WTC11 (cell line): Measurements from ENCODE around the gene FRMD4A.

ENCODE experiments used
- CREM ChIP-seq: sonication (generic); formaldehyde crosslinking; IDR thresholded peaks from 2 replicates; pipeline ENCODE4 v1.8.1; 2022; ENCODE audit warnings: mild to moderate bottlenecking, missing genetic modification reagents, moderate library complexity
- NR1H2 ChIP-seq: sonication (generic); formaldehyde crosslinking; IDR thresholded peaks from 2 replicates; pipeline ENCODE4 v1.9.0; 2021; ENCODE audit warnings: mild to moderate bottlenecking, moderate library complexity, missing genetic modification reagents
- OVOL2 ChIP-seq: fragments of 250-450 bp; sonication (Bioruptor Pico); IDR thresholded peaks from 2 replicates; pipeline ENCODE4 v1.9.0; 2021; ENCODE audit warnings: mild to moderate bottlenecking, borderline replicate concordance
- ZNF263 ChIP-seq: sonication (generic); formaldehyde crosslinking; IDR thresholded peaks from 2 replicates; pipeline ENCODE4 v1.8.1; 2022; ENCODE audit warnings: low read depth, mild to moderate bottlenecking, moderate library complexity, missing genetic modification reagents
- TF ChIP-seq, protein P1 (sequence below): sonication (generic); formaldehyde crosslinking; IDR thresholded peaks from 2 replicates; pipeline ENCODE4 v1.8.0; 2023; ENCODE audit warnings: missing genetic modification reagents
- TF ChIP-seq, protein P2 (sequence below): fragments of 200-600 bp; IDR thresholded peaks from 2 replicates; pipeline ENCODE4 v1.8.0; 2022; ENCODE audit warnings: antibody characterized with exemption
- TF ChIP-seq, protein P3 (sequence below): sonication (generic); formaldehyde crosslinking; IDR thresholded peaks from 2 replicates; pipeline ENCODE4 v1.8.0; 2022; ENCODE audit warnings: missing genetic modification reagents

DNA sequence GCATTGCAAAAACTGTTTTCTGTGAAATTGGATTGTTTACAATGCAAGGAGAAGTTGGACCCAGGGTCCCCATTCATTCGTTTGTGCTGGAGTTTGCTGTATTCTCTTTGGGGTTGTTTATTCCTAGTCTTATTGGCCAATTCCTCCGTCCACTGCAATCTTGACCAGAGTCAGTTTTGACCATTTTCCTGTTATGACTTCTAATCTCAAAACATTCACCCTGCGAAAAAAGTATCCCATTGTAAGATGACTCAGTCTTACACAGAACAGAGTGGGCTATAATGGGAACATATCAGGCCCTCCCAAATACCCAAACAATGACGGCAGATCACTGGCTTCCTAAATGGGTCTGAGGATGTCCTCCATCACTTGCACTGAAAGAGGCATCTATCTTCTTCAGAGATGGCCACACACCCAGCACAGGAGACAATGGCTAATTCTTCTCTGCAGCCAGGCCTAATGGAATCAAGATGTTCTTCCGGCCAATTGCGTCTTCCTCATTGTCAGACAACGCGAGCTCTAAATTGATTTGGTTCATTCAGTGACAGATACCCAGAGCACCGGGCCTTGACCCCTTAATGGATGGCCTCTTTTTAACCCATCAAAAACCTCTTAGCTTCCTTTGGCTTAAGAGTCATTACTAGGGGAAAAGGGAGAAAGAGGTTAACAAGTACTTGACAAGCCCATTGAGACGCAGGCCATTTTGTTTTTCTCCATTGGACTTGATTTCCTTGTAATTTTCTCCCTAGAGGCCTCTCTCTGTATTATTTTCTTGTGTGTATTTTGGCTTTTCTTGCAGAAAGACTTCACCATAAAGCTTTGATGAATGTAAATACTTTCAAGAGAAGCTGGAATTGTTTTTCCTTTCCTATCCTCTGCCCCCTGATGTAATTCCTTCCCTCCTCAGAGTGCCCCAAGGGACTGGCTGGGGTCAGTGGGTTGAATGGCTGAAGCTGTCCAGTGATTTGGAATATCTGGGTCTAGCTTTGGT is 614.3 kb downstream of the FRMD4A start:
- TF ChIP-seq ZNF263 (CRISPR knock-in tag) (no peak), NR1H2 (no peak), OVOL2 (no peak), CREM (no peak)
- TF ChIP-seq, protein P1, sequence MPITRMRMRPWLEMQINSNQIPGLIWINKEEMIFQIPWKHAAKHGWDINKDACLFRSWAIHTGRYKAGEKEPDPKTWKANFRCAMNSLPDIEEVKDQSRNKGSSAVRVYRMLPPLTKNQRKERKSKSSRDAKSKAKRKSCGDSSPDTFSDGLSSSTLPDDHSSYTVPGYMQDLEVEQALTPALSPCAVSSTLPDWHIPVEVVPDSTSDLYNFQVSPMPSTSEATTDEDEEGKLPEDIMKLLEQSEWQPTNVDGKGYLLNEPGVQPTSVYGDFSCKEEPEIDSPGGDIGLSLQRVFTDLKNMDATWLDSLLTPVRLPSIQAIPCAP (CRISPR knock-in tag): no peak
- TF ChIP-seq, protein P2, sequence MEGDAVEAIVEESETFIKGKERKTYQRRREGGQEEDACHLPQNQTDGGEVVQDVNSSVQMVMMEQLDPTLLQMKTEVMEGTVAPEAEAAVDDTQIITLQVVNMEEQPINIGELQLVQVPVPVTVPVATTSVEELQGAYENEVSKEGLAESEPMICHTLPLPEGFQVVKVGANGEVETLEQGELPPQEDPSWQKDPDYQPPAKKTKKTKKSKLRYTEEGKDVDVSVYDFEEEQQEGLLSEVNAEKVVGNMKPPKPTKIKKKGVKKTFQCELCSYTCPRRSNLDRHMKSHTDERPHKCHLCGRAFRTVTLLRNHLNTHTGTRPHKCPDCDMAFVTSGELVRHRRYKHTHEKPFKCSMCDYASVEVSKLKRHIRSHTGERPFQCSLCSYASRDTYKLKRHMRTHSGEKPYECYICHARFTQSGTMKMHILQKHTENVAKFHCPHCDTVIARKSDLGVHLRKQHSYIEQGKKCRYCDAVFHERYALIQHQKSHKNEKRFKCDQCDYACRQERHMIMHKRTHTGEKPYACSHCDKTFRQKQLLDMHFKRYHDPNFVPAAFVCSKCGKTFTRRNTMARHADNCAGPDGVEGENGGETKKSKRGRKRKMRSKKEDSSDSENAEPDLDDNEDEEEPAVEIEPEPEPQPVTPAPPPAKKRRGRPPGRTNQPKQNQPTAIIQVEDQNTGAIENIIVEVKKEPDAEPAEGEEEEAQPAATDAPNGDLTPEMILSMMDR: no peak
- TF ChIP-seq, protein P3, sequence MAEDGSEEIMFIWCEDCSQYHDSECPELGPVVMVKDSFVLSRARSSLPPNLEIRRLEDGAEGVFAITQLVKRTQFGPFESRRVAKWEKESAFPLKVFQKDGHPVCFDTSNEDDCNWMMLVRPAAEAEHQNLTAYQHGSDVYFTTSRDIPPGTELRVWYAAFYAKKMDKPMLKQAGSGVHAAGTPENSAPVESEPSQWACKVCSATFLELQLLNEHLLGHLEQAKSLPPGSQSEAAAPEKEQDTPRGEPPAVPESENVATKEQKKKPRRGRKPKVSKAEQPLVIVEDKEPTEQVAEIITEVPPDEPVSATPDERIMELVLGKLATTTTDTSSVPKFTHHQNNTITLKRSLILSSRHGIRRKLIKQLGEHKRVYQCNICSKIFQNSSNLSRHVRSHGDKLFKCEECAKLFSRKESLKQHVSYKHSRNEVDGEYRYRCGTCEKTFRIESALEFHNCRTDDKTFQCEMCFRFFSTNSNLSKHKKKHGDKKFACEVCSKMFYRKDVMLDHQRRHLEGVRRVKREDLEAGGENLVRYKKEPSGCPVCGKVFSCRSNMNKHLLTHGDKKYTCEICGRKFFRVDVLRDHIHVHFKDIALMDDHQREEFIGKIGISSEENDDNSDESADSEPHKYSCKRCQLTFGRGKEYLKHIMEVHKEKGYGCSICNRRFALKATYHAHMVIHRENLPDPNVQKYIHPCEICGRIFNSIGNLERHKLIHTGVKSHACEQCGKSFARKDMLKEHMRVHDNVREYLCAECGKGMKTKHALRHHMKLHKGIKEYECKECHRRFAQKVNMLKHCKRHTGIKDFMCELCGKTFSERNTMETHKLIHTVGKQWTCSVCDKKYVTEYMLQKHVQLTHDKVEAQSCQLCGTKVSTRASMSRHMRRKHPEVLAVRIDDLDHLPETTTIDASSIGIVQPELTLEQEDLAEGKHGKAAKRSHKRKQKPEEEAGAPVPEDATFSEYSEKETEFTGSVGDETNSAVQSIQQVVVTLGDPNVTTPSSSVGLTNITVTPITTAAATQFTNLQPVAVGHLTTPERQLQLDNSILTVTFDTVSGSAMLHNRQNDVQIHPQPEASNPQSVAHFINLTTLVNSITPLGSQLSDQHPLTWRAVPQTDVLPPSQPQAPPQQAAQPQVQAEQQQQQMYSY: no peak
